BE2C (cell line): ENCODE data around the gene CBX4.

Experiments used
- DNase-seq: peaks from one replicate; pipeline ENCODE4 v3.0.0-alpha.2; 2020
- H3K27me3 ChIP-seq: fragments of 250-450 bp; sonication (Bioruptor Pico); 2 replicates; pipeline ENCODE4 v1.5.1; 2020; ENCODE audit warnings: mild to moderate bottlenecking
- H3K36me3 ChIP-seq: fragments of 250-450 bp; sonication (Bioruptor Pico); 2 replicates; pipeline ENCODE4 v1.5.1; 2020; ENCODE audit warnings: mild to moderate bottlenecking
- H3K4me1 ChIP-seq: fragments of 250-450 bp; sonication (Bioruptor Pico); 2 replicates; pipeline ENCODE4 v1.5.1; 2020
- H3K4me3 ChIP-seq: 2 replicates; pipeline ENCODE4 v1.5.1; 2011; ENCODE audit warnings: low read depth, low read length
- H3K9me3 ChIP-seq: fragments of 250-450 bp; sonication (Bioruptor Pico); 2 replicates; pipeline ENCODE4 v1.5.1; 2020
- TF ChIP-seq, protein P1 (sequence below): IDR thresholded peaks from 2 replicates; pipeline ENCODE4 v1.5.1; 2012; ENCODE audit warnings: mild to moderate bottlenecking, low read depth, low read length

The CBX4 gene

DNA sequence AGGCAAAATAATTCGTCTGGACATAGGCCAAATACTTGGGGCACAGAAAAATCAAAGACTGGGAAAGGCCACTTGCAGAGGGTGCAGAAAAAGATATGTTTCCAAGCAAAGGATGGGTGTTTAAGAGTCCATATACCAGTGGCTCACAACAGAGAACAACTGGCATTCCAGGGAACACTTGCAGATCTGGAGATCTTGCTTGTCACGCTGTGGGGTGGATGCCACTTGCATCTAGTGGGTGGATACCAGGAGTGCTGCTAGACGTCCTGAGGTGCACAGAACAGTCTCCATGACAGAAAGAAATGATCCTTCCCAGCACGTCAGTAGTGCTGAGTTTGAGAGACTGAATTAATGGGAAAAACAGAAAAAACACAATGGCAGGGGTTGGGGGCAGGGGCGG lies 50.8 kb downstream of the CBX4 start:
- no peak for DNase-seq
- peaks cover 14% of the 10 kb centered on the region for H3K4me1 ChIP-seq
- peaks cover 17% of the 10 kb centered on the region for H3K36me3 ChIP-seq
- no peak overlapping the region for H3K4me3 ChIP-seq
- peaks cover 20% of the 10 kb centered on the region for H3K27me3 ChIP-seq
- H3K9me3 ChIP-seq = no peaks in the 10 kb centered on the region
- TF ChIP-seq, protein P1, sequence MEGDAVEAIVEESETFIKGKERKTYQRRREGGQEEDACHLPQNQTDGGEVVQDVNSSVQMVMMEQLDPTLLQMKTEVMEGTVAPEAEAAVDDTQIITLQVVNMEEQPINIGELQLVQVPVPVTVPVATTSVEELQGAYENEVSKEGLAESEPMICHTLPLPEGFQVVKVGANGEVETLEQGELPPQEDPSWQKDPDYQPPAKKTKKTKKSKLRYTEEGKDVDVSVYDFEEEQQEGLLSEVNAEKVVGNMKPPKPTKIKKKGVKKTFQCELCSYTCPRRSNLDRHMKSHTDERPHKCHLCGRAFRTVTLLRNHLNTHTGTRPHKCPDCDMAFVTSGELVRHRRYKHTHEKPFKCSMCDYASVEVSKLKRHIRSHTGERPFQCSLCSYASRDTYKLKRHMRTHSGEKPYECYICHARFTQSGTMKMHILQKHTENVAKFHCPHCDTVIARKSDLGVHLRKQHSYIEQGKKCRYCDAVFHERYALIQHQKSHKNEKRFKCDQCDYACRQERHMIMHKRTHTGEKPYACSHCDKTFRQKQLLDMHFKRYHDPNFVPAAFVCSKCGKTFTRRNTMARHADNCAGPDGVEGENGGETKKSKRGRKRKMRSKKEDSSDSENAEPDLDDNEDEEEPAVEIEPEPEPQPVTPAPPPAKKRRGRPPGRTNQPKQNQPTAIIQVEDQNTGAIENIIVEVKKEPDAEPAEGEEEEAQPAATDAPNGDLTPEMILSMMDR = no peak

DNA sequence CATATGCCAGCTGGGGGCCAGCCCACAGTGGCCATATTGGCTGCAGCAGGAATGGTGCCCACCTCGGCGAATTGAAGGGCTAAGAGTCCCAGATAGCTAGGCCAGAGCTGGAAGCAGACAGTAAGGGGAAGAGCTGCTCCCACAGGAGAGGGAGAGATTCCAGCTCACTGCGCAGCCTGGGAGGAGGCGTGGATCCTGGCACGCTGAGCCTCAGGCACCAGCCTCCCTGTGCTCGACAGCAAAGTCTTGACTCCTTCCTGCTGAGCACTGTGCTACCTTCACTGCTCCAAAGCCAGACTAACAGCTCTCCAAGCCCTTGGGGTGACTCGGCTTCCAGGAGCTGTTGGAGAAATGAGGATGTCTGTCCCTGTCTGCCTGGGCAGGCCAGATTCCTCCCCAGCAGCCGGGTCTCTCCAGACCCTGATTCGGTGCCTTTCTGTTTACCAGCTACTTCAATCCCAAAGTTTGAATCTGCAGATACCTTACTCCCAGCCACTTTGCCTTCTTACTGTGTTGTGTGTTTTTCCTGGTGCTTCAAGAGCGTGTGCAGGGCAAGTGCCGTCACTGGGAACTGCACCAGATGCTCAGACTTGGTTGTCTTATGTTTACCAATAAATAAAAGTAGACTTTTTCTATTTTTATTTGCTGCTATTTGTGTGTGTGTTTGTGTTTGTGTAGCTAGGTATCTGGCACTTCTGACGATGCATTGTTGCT lies 52.2 kb downstream of the CBX4 start:
- Histone ChIP-seq H3K4me1 (peaks cover 14% of the 10 kb centered on the region), H3K27me3 (peaks cover 20% of the 10 kb centered on the region)

DNA sequence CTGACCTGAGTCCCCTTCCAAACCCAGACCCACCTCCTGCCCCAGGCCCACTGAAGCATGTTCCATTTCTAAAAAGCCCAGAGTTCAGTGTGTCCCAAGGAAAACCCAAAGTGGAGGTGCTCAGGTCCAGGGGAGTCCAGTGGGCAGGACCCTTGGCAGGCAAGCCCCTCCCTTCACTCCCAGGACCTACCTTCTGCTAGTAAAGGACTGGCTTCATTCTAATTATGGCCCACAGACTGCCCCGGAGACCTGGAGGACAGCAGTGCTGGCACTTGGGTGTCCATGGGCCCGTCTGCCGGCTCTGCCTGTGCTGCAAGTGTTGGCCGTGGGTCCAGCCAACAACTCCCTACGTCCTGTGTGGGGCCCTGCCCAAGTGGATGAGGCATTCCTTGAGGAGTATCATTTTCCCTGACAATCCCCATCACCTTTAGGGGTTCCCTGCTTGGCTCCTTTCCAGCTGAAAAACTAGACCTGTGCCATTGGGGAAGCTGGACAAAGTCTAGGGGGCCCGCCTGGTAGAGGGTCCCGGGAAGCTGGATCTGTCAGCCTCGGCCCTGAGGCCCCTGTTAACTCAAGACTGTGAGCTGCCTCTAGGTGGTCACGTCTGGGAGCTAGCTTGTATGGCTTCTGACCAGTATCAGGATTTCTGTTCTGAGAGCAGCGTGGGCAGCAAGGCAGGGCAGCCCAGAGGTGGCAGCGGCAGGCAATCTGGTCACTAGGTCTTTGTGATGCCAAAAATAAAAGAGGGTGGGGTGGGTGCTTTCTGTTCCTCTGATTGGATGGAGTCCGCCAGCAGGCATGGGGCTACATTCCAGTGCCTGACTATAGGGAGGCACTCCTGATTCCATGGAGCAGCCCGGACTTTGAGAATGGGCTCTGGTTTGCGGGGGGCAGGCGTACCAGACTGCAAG lies 53.1 kb downstream of the CBX4 start:
- Histone ChIP-seq H3K9me3 (no peaks in the 10 kb centered on the region), H3K36me3 (peaks cover 30% of the 10 kb centered on the region), H3K4me1 (peaks cover 10% of the 10 kb centered on the region; the same call in 1 of the 2 replicates), H3K4me3 (no peak overlapping the region), H3K27me3 (peaks cover 13% of the 10 kb centered on the region)
- TF ChIP-seq, protein P1 = no peak
- no peak for DNase-seq

More for the DNA sequence above, 52.2 kb downstream of the CBX4 start:
- no peaks in the 10 kb centered on the region for H3K9me3 ChIP-seq
- H3K36me3 ChIP-seq = peaks cover 21% of the 10 kb centered on the region
- TF ChIP-seq, protein P1 = no peak
- no peak for DNase-seq
- H3K4me3 ChIP-seq = no peak overlapping the region

DNA sequence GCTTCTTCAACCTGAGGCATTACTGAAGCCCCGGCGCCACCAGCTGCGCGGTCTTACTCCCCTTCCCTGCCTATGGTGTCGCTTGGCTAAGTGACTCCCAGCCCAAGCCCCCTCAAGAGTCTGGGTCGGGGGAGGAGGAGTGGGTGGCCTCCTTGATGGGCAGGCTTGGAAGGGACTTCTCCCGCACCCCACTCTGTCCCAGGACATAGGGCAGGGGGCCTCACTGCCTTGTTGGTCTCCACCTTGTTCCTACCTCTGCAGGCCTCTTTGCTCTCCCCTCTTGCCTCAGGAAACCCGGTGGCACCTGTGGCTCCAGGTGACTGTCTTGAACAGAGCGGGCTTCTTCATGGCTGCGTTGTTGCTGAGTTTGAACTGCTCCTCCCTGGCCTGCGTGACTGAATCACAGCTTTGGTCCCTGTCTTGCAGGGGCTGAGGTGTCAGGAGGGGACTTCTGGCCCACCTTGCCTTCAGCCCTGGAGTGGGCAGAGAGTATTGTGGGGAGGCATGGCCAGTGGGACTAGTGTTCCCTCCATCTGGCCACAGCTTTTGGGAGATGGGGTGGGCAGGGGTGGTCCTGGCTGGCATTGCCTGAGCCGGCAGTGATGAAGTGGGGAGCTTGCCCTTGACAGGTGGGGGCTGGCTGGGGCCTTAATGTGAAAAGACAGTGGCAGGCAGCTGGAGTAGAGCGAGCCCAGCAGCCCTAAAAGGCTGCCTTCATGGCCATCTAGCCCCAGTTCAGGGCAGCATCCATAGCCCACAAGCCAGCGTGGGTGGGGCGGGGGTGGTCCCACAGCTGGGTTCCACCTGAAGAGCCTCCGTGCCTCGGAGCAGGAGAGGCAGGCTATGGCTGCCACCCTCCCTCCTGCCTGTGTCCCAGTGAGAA lies 54.0 kb downstream of the CBX4 start:
- no peak for DNase-seq
- peaks cover 35% of the 10 kb centered on the region for H3K36me3 ChIP-seq

DNA sequence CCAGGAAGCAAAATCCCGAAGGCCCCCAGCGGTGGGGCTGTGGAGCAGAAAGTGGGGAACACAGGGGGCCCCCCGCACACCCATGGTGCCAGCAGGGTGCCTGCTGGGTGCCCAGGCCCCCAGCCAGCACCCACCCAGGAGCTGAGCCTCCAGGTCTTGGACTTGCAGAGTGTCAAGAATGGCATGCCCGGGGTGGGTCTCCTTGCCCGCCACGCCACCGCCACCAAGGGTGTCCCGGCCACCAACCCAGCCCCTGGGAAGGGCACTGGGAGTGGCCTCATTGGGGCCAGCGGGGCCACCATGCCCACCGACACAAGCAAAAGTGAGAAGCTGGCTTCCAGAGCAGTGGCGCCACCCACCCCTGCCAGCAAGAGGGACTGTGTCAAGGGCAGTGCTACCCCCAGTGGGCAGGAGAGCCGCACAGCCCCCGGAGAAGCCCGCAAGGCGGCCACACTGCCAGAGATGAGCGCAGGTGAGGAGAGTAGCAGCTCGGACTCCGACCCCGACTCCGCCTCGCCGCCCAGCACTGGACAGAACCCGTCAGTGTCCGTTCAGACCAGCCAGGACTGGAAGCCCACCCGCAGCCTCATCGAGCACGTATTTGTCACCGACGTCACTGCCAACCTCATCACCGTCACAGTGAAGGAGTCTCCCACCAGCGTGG lies 54.8 kb downstream of the CBX4 start:
- Histone ChIP-seq H3K4me3 (no peak overlapping the region), H3K27me3 (no peaks in the 10 kb centered on the region), H3K36me3 (peaks cover 43% of the 10 kb centered on the region), H3K9me3 (no peaks in the 10 kb centered on the region), H3K4me1 (no peaks in the 10 kb centered on the region)
- DNase-seq = no peak
- TF ChIP-seq, protein P1 = no peak

More for the DNA sequence above, 54.0 kb downstream of the CBX4 start:
- TF ChIP-seq, protein P1 = no peak
- Histone ChIP-seq H3K9me3 (no peaks in the 10 kb centered on the region), H3K4me1 (peaks cover 3% of the 10 kb centered on the region; the same call in 1 of the 2 replicates), H3K27me3 (peaks cover 4% of the 10 kb centered on the region), H3K4me3 (no peak overlapping the region)
